Suprapubic skin (tissue), 4 donors: ENCODE results near the gene EFEMP1. TPM values are rescaled to one million over a fixed set of nuclear protein-coding genes. Genes with fewer than 3 reads are reported as not detected.

Experiments used
- DNase-seq, 2 donors: peaks; one replicate each; pipeline ENCODE4 v3.0.0-alpha.2; 2019; ENCODE audit warnings: low spot score in 2 of 2
- H3K27ac ChIP-seq: fragments of 200-600 bp; sonication (generic); one replicate; pipeline ENCODE4 v1.5.1; 2019
- H3K27me3 ChIP-seq: fragments of 200-600 bp; sonication (generic); one replicate; pipeline ENCODE4 v1.5.1; 2019
- H3K36me3 ChIP-seq: fragments of 200-600 bp; sonication (generic); one replicate; pipeline ENCODE4 v1.5.1; 2019
- H3K4me1 ChIP-seq: fragments of 200-600 bp; sonication (generic); one replicate; pipeline ENCODE4 v1.5.1; 2019
- H3K4me3 ChIP-seq: fragments of 200-600 bp; sonication (generic); one replicate; pipeline ENCODE4 v1.5.1; 2019; ENCODE audit warnings: mild to moderate bottlenecking
- H3K9me3 ChIP-seq: fragments of 200-600 bp; sonication (generic); one replicate; pipeline ENCODE4 v1.5.1; 2019
- CTCF ChIP-seq, 2 donors: fragments of 200-600 bp in 1 of 2; fragments of 450-650 bp in 1 of 2; sonication (generic) in 1 of 2; IDR thresholded peaks; one replicate each; pipeline ENCODE4 v1.5.1; 2016 to 2019; ENCODE audit warnings: antibody characterized with exemption in 2 of 2, mild to moderate bottlenecking in 1 of 2, moderate library complexity in 1 of 2
- EP300 ChIP-seq: sonication (generic); formaldehyde crosslinking; IDR thresholded peaks from one replicate; pipeline ENCODE4 v1.6.1; 2017; ENCODE audit warnings: antibody characterized with exemption
- POLR2A ChIP-seq, 2 donors: fragments of 450-650 bp; IDR thresholded peaks; one replicate each; pipeline ENCODE4 v1.6.1; 2017; ENCODE audit warnings: antibody characterized with exemption in 2 of 2, mild to moderate bottlenecking in 2 of 2, moderate library complexity in 2 of 2
- POLR2AphosphoS5 ChIP-seq, 3 donors: sonication (generic); formaldehyde crosslinking; IDR thresholded peaks; one replicate each; pipeline ENCODE4 v1.6.1; 2017; ENCODE audit warnings: antibody characterized with exemption in 3 of 3
- WGBS: methylation state at CpG from one replicate; pipeline ENCODE4 v1.1.5; 2018; 5-methylcytosine and 5-hydroxymethylcytosine counted together
- total RNA-seq, 4 donors: library from RNA; depleted of rRNA; stranded (reverse); fragments of >200 nt; gene quantifications; one replicate each; pipeline ENCODE4 v1.1.0, GENCODE V29; 2016

EFEMP1 gene
- total RNA-seq, 4 donors from 2014 or later, result 93.1 to 145 (median 137) TPM

DNA sequence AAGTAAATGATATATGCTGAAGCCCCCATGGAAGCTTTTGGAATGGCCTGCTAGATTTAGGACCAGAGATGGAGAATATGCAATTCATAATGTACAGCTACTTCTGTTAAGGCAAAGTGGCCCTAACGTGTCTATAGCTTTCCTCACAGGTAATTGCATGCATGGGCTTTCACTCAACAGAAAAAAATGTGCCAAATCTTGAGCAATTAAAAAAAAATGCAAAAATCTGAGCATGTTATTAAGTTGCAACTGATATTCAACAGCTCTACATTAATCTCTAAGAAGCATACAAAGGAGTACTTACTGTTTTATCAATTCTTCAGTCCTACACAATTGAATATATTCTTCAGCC, 79.6 kb downstream of the EFEMP1 start:
- Histone ChIP-seq H3K4me3 (no peak overlapping the region), H3K27ac (no peak overlapping the region), H3K9me3 (no peaks in the 10 kb centered on the region), H3K27me3 (no peaks in the 10 kb centered on the region), H3K4me1 (peaks cover 13% of the 10 kb centered on the region), H3K36me3 (no peaks in the 10 kb centered on the region)
- TF ChIP-seq CTCF (IDR thresholded peaks at IDR 0.05), result no peak
- TF ChIP-seq POLR2A (IDR thresholded peaks at IDR 0.05), result no peak
- TF ChIP-seq EP300, result no peak
- TF ChIP-seq POLR2AphosphoS5 (IDR thresholded peaks at IDR 0.05), result no peak
- 54% methylated on average over 1 of the region's 1 CpG for WGBS
- no peak for DNase-seq

GRCh38 chr2:55843096-55843993, 80.2 kb downstream of the EFEMP1 start:
- H3K4me1 ChIP-seq, result peaks cover 13% of the 10 kb centered on the region
- TF ChIP-seq POLR2AphosphoS5 (IDR thresholded peaks at IDR 0.05) (no peak), CTCF (IDR thresholded peaks at IDR 0.05) (no peak), EP300 (no peak)
- H3K36me3 ChIP-seq, result no peaks in the 10 kb centered on the region
- H3K9me3 ChIP-seq, result no peaks in the 10 kb centered on the region
- H3K27me3 ChIP-seq, result no peaks in the 10 kb centered on the region
- H3K4me3 ChIP-seq, result no peak overlapping the region
- DNase-seq, result no peak
- H3K27ac ChIP-seq, result no peak overlapping the region
- WGBS, result 45% methylated on average over 6 of the region's 6 CpGs

DNA sequence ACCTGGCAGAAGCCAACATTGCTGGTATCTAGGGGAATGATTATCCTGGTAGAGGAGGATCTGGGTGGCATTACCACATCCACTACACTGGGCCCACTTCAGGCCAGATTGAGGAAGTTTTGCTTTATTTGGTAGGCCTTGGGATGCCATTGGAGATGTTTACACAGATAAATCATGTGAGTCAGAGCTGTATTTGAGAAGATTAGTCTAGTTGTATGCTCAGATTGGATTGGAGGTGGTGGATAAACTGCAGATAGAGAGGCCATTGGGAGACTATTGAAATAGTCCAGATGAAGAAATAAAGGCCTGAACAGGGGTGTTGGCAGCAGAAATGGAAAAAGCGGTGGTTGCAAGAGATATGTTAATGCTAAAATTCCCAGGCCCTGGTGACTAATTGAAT, 81.5 kb downstream of the EFEMP1 start:
- TF ChIP-seq POLR2AphosphoS5 (IDR thresholded peaks at IDR 0.05) (no peak), CTCF (IDR thresholded peaks at IDR 0.05) (no peak), EP300 (no peak), POLR2A (IDR thresholded peaks at IDR 0.05) (no peak)
- no peaks in the 10 kb centered on the region for H3K9me3 ChIP-seq
- no peak for DNase-seq
- peaks cover 13% of the 10 kb centered on the region for H3K4me1 ChIP-seq
- H3K4me3 ChIP-seq, result no peak overlapping the region
- H3K27me3 ChIP-seq, result no peaks in the 10 kb centered on the region
- H3K36me3 ChIP-seq, result no peaks in the 10 kb centered on the region
- 74% methylated on average over 1 of the region's 1 CpG for WGBS
- H3K27ac ChIP-seq, result no peak overlapping the region

- TF ChIP-seq POLR2AphosphoS5 (IDR thresholded peaks at IDR 0.05) (no peak), CTCF (IDR thresholded peaks at IDR 0.05) (no peak), EP300 (no peak), POLR2A (IDR thresholded peaks at IDR 0.05) (no peak)
Observed at GRCh38 chr2:55840460-55840859, 83.1 kb downstream of the EFEMP1 start.

DNA sequence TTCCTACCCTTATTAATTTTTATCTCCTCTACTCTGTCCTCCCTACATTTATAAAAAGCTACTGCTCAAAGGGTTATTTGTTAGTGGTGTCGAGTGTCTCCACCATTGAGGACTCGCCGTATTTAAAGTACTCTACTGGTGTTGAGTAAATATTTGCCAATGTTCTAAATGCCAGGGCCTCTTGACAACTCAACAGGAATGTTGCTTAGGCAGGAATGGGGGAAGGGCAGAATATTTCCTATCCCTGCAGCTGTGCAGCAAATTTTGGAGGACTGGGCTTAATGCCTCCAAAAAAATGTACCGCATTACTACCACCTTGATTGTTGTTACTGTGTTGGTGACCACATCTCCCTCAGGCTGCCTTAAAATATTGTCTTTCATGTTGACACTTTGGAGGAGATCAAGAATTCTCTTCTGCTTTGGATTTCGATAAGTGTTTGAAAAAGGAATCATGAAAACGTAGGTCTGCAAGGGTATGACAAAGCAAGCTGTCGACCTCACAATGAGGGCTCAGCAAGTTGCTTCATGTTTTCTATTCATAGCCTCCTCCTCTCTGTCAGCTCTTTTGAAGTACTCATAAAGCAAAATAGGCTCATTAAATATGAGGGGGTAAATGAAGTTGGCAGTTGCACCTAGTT, 84.3 kb downstream of the EFEMP1 start:
- no peaks in the 10 kb centered on the region for H3K27me3 ChIP-seq
- H3K27ac ChIP-seq, result peak overlapping the region; percentile 68
- no peak for DNase-seq
- WGBS, result 38% methylated on average over 7 of the region's 7 CpGs
- TF ChIP-seq CTCF (IDR thresholded peaks at IDR 0.05) (no peak), EP300 (no peak), POLR2AphosphoS5 (IDR thresholded peaks at IDR 0.05) (no peak), POLR2A (IDR thresholded peaks at IDR 0.05) (no peak)
- peaks cover 13% of the 10 kb centered on the region for H3K4me1 ChIP-seq
- H3K9me3 ChIP-seq, result no peaks in the 10 kb centered on the region
- no peaks in the 10 kb centered on the region for H3K36me3 ChIP-seq
- no peak overlapping the region for H3K4me3 ChIP-seq

More at GRCh38 chr2:55840460-55840859, 83.1 kb downstream of the EFEMP1 start:
- no peaks in the 10 kb centered on the region for H3K36me3 ChIP-seq
- peaks cover 13% of the 10 kb centered on the region for H3K4me1 ChIP-seq
- no peak overlapping the region for H3K27ac ChIP-seq
- H3K4me3 ChIP-seq, result no peak overlapping the region
- no peaks in the 10 kb centered on the region for H3K9me3 ChIP-seq
- no peak for DNase-seq
- 97% methylated on average over 1 of the region's 1 CpG for WGBS
- no peaks in the 10 kb centered on the region for H3K27me3 ChIP-seq
